Panc1 (cell line): ENCODE data around the gene GABRG3. TPM values are rescaled to one million over a fixed set of nuclear protein-coding genes. Genes with fewer than 3 reads are reported as not detected.

Experiments
- ATAC-seq: fragments of 200-7000 bp; cut with Tn5 transposase; 2 replicates; pipeline ENCODE4 v1.9.1; 2020; ENCODE audit warnings: mild to moderate bottlenecking, moderate library complexity
- BruUV-seq: library from RNA; stranded (reverse); fragments of 400-500 nt; replicated peaks from 2 replicates; lab custom pipeline; 2021; lab: Mats Ljungman, UMichigan
- CTCF ChIA-PET: fragments of 300-600 bp; sonication (Branson Sonifier 250); formaldehyde crosslinking; loops from one replicate; lab custom pipeline; 2022; ENCODE audit warnings: antibody characterized with exemption; lab: Charles Lee
- POLR2A ChIA-PET: fragments of 300-600 bp; sonication (Branson Sonifier 250); formaldehyde crosslinking; loops from one replicate; lab custom pipeline; 2022; ENCODE audit warnings: antibody characterized with exemption; lab: Charles Lee
- DNase-seq: peaks from one replicate; pipeline ENCODE4 v3.0.0-alpha.2; 2010; ENCODE audit warnings: low read depth, low spot score
- H3K27ac ChIP-seq: 2 replicates; pipeline ENCODE4 v1.5.1; 2011; ENCODE audit warnings: mild to moderate bottlenecking, low read length, inconsistent platforms
- H3K27me3 ChIP-seq: fragments of 200-500 bp; sonication (Bioruptor generic); 2 replicates; pipeline ENCODE4 v1.6.0; 2014; ENCODE audit warnings: low read length, inconsistent platforms; ENCODE audit not compliant: control insufficient read depth, insufficient read depth
- H3K36me3 ChIP-seq: fragments of 200-500 bp; sonication (Bioruptor generic); 2 replicates; pipeline ENCODE4 v1.5.1; 2014; ENCODE audit warnings: inconsistent platforms, mild to moderate bottlenecking, low read length, moderate library complexity; ENCODE audit not compliant: control insufficient read depth, insufficient read depth
- H3K4me1 ChIP-seq: 2 replicates; pipeline ENCODE4 v1.5.1; 2011; ENCODE audit warnings: inconsistent platforms, mild to moderate bottlenecking, low read length, moderate library complexity; ENCODE audit not compliant: control insufficient read depth, insufficient read depth
- H3K4me3 ChIP-seq, 2 experiments: 2 replicates each; pipeline ENCODE4 v1.5.1; 2011 to 2012; ENCODE audit warnings: low read depth in 2 of 2, low read length in 2 of 2, mild to moderate bottlenecking in 2 of 2, inconsistent platforms in 1 of 2, moderate library complexity in 1 of 2
- H3K9me3 ChIP-seq: fragments of 200-500 bp; sonication (Bioruptor generic); 2 replicates; pipeline ENCODE4 v1.5.1; 2014; ENCODE audit warnings: low read depth, mild to moderate bottlenecking, inconsistent platforms, low read length, moderate library complexity; ENCODE audit not compliant: control insufficient read depth, insufficient read depth
- CTCF ChIP-seq: fragments of 450-650 bp; IDR thresholded peaks from 2 replicates; pipeline ENCODE4 v1.5.1; 2017; ENCODE audit warnings: mild to moderate bottlenecking
- POLR2AphosphoS5 ChIP-seq: IDR thresholded peaks from 2 replicates; pipeline ENCODE4 v1.6.1; 2012; ENCODE audit warnings: mild to moderate bottlenecking, low read depth, low read length, moderate library complexity
- REST ChIP-seq, 2 experiments: IDR thresholded peaks; 2 replicates each; pipeline ENCODE4 v1.6.1; 2011 to 2012; ENCODE audit warnings: low read depth in 2 of 2, control low read depth in 1 of 2, low read length in 1 of 2, mild to moderate bottlenecking in 1 of 2, moderate library complexity in 1 of 2; ENCODE audit not compliant: insufficient read depth in 1 of 2
- SIN3A ChIP-seq: IDR thresholded peaks from 2 replicates; pipeline ENCODE4 v1.6.1; 2012; ENCODE audit warnings: low read depth, mild to moderate bottlenecking, low read length, moderate library complexity, borderline replicate concordance; ENCODE audit not compliant: insufficient read depth
- TCF7L2 ChIP-seq: IDR thresholded peaks from 2 replicates; pipeline ENCODE4 v1.6.1; 2011; ENCODE audit warnings: mild to moderate bottlenecking, low read depth, low read length, inconsistent platforms
- in situ Hi-C: cut with HindIII; loops from 2 replicates; pipeline ENCODE4 v1.10.0; 2016; ENCODE audit warnings: low sequenced_read_pairs, low pct_unique_long_range_greater_than_20kb
- intact Hi-C: fragments of 100-400 bp; cut with micrococcal nuclease; formaldehyde crosslinking; loops from one replicate; pipeline ENCODE4 v1.10.0; 2022; ENCODE audit not compliant: unreplicated experiment
- total RNA-seq: library from RNA; stranded (reverse); gene quantifications from one replicate; pipeline ENCODE4 v1.2.1, GENCODE V29; 2021; ENCODE audit not compliant: unreplicated experiment

Gene GABRG3
- total RNA-seq, 1 experiment from 2014 or later, result not detected

DNA sequence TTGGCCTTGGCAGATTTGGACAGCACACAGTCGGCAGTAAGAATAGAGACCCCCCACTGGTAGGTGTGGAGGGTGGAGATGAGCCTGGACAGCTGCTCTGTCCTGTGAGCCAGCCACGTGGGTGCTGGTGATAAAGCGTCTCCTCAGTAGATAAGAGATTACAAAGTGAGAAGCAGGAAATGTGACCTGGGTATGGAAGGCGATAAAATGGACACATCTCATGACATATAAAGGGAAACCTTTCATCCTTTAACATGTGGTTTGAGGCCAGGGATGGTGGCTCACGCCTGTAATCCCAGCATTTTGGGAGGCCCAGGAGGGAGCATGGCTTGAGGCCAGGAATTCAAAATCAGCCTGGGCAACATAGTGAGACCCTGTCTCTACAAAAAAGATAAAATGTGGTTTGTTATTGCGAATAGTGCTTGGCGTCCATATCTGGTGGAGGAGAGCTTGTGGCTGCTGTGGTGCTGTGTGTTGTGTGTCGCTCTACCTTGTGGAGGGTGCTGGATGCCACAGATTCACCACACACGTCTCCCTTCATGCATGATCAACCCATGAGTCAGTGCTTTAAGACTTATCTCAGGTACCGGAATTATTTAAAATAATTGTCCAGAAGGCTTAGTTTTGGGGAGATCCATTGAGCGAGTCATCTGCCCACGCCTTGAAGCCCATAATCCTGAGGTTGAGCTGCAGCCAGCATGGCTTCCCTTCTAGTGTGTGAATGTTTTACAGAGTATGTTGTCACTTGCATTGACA lies 157.0 kb downstream of the GABRG3 start:
- TF ChIP-seq SIN3A, result no peak
- ChIA-PET CTCF (no interaction called here), POLR2A (no interaction called here)
- Histone ChIP-seq H3K27ac (no peak overlapping the region), H3K27me3 (no peaks in the 10 kb centered on the region), H3K36me3 (no peaks in the 10 kb centered on the region), H3K4me3 (no peak overlapping the region), H3K9me3 (no peaks in the 10 kb centered on the region), H3K4me1 (no peaks in the 10 kb centered on the region)
- DNase-seq (no peak), ATAC-seq (no peak)
- intact Hi-C loops (no loop called here), in situ Hi-C loops (no loop called here)
- no TSS peak for BruUV-seq

- intact Hi-C loops, result no loop called here
- in situ Hi-C loops, result no loop called here
- CTCF ChIA-PET, result no interaction called here
- H3K9me3 ChIP-seq, result no peaks in the 10 kb centered on the region
- no peak for DNase-seq
- no peak overlapping the region for H3K27ac ChIP-seq
- H3K4me1 ChIP-seq, result no peaks in the 10 kb centered on the region
- H3K27me3 ChIP-seq, result no peaks in the 10 kb centered on the region
- TF ChIP-seq TCF7L2 (no peak), CTCF (no peak), SIN3A (no peak), POLR2AphosphoS5 (no peak), REST (IDR thresholded peaks at IDR 0.05; ENCODE audit: insufficient read depth in 1 of 2, low read depth in 2 of 2, low read length in 1 of 2) (no peak)
- BruUV-seq, result no TSS peak
- ATAC-seq, result no peak
- H3K36me3 ChIP-seq, result no peaks in the 10 kb centered on the region
- POLR2A ChIA-PET, result no interaction called here
- H3K4me3 ChIP-seq, result no peak overlapping the region
These were observed 162.3 kb downstream of the GABRG3 start for GRCh38 chr15:27133249-27133648.

GRCh38 chr15:27134481-27134880 lies 163.5 kb downstream of the GABRG3 start:
- DNase-seq (no peak), ATAC-seq (no peak)
- TF ChIP-seq SIN3A (no peak), CTCF (no peak), REST (IDR thresholded peaks at IDR 0.05; ENCODE audit: insufficient read depth in 1 of 2, low read depth in 2 of 2, low read length in 1 of 2) (no peak), POLR2AphosphoS5 (no peak), TCF7L2 (no peak)
- no peaks in the 10 kb centered on the region for H3K27me3 ChIP-seq
- H3K4me1 ChIP-seq, result no peaks in the 10 kb centered on the region
- H3K27ac ChIP-seq, result no peak overlapping the region
- no peaks in the 10 kb centered on the region for H3K9me3 ChIP-seq
- no peak overlapping the region for H3K4me3 ChIP-seq
- ChIA-PET CTCF (no interaction called here), POLR2A (no interaction called here)
- H3K36me3 ChIP-seq, result no peaks in the 10 kb centered on the region
- intact Hi-C loops (no loop called here), in situ Hi-C loops (no loop called here)
- BruUV-seq, result no TSS peak
